Astrocyte (in vitro differentiated cells and primary cell): ENCODE measurements around the gene CGB3. TPM values are rescaled to one million over a fixed set of nuclear protein-coding genes. Genes with fewer than 3 reads are reported as not detected.

Experiments used
- DNase-seq: peaks from one replicate; pipeline ENCODE4 v3.0.0-alpha.2; 2010; ENCODE audit warnings: low read depth
- FAIRE-seq: peaks from 2 replicates; lab custom pipeline; 2011; peaks lifted over from hg19 to GRCh38; lab: Jason Lieb, UNC
- H2AFZ ChIP-seq: 2 replicates; pipeline ENCODE4 v1.6.0; 2012; ENCODE audit warnings: low read depth, low read length, inconsistent platforms
- H3K27ac ChIP-seq: 2 replicates; pipeline ENCODE4 v1.5.1; 2011; ENCODE audit warnings: low read depth, low read length, inconsistent platforms
- H3K27me3 ChIP-seq: 2 replicates; pipeline ENCODE4 v1.6.0; 2011; ENCODE audit warnings: low read length, inconsistent platforms; ENCODE audit not compliant: insufficient read depth
- H3K36me3 ChIP-seq: 2 replicates; pipeline ENCODE4 v1.5.1; 2011; ENCODE audit warnings: low read length, inconsistent platforms; ENCODE audit not compliant: insufficient read depth
- H3K4me1 ChIP-seq: 2 replicates; pipeline ENCODE4 v1.5.1; 2011; ENCODE audit warnings: low read length, inconsistent platforms; ENCODE audit not compliant: insufficient read depth
- H3K4me2 ChIP-seq: 2 replicates; pipeline ENCODE4 v1.6.0; 2012; ENCODE audit warnings: low read length, inconsistent platforms
- H3K4me3 ChIP-seq: 2 replicates; pipeline ENCODE4 v1.5.1; 2011; ENCODE audit warnings: low read depth, mild to moderate bottlenecking, low read length, inconsistent platforms; ENCODE audit not compliant: insufficient read depth
- H3K79me2 ChIP-seq: 2 replicates; pipeline ENCODE4 v1.6.0; 2012; ENCODE audit warnings: mild to moderate bottlenecking, low read length, inconsistent platforms; ENCODE audit not compliant: insufficient read depth
- H3K9ac ChIP-seq: 2 replicates; pipeline ENCODE4 v1.6.0; 2012; ENCODE audit warnings: mild to moderate bottlenecking, low read length, inconsistent platforms
- H3K9me3 ChIP-seq: 2 replicates; pipeline ENCODE4 v1.5.1; 2012; ENCODE audit warnings: low read depth, mild to moderate bottlenecking, low read length, inconsistent platforms; ENCODE audit not compliant: insufficient read depth
- H4K20me1 ChIP-seq: 2 replicates; pipeline ENCODE4 v1.6.0; 2012; ENCODE audit warnings: low read length, inconsistent platforms; ENCODE audit not compliant: insufficient read depth
- H3K27ac Mint-ChIP-seq: one replicate; pipeline ENCODE4 v1.8.0; 2021; ENCODE audit warnings: mild to moderate bottlenecking, mixed read lengths; ENCODE audit not compliant: unreplicated experiment
- H3K27me3 Mint-ChIP-seq: one replicate; pipeline ENCODE4 v1.8.0; 2021; ENCODE audit warnings: low read depth, mixed read lengths; ENCODE audit not compliant: unreplicated experiment
- H3K36me3 Mint-ChIP-seq: one replicate; pipeline ENCODE4 v1.8.0; 2021; ENCODE audit warnings: low read depth, mixed read lengths; ENCODE audit not compliant: unreplicated experiment
- H3K4me1 Mint-ChIP-seq: one replicate; pipeline ENCODE4 v1.8.0; 2021; ENCODE audit warnings: low read depth, mixed read lengths; ENCODE audit not compliant: unreplicated experiment
- H3K4me3 Mint-ChIP-seq: one replicate; pipeline ENCODE4 v1.8.0; 2021; ENCODE audit warnings: mild to moderate bottlenecking, moderate library complexity, mixed read lengths; ENCODE audit not compliant: unreplicated experiment
- H3K9me3 Mint-ChIP-seq: one replicate; pipeline ENCODE4 v1.8.0; 2021; ENCODE audit warnings: mild to moderate bottlenecking, mixed read lengths; ENCODE audit not compliant: unreplicated experiment
- CTCF ChIP-seq: IDR thresholded peaks from 2 replicates; pipeline ENCODE4 v1.5.1; 2011; ENCODE audit warnings: low read depth, mild to moderate bottlenecking, inconsistent platforms, low read length, moderate library complexity; ENCODE audit not compliant: insufficient read depth
- EZH2 ChIP-seq: IDR thresholded peaks from 2 replicates; pipeline ENCODE4 v1.6.1; 2012; ENCODE audit warnings: mild to moderate bottlenecking, low read length, inconsistent platforms; ENCODE audit not compliant: insufficient read depth
- total RNA-seq: library from RNA; stranded (reverse); gene quantifications from 2 replicates; pipeline ENCODE4 v1.2.1, GENCODE V29; 2021

The CGB3 gene
- total RNA-seq, 1 donor from 2014 or later = 3.6 TPM

- Histone ChIP-seq H2AFZ (no peak overlapping the region), H3K9me3 (no peaks in the 10 kb centered on the region), H3K36me3 (peaks cover 14% of the 10 kb centered on the region), H4K20me1 (peaks cover 27% of the 10 kb centered on the region), H3K79me2 (peaks cover 23% of the 10 kb centered on the region), H3K4me1 (peaks cover 13% of the 10 kb centered on the region), H3K4me2 (no peak overlapping the region), H3K9ac (no peak overlapping the region), H3K4me3 (no peak overlapping the region), H3K27me3 (no peaks in the 10 kb centered on the region), H3K27ac (no peak overlapping the region)
- H3K4me1 Mint-ChIP-seq = peaks cover 14% of the 10 kb centered on the region
- no peak overlapping the region for H3K27ac Mint-ChIP-seq
- no peak for TF ChIP-seq CTCF
- no peak for TF ChIP-seq EZH2
- peaks cover 18% of the 10 kb centered on the region for H3K36me3 Mint-ChIP-seq
- peaks cover 2% of the 10 kb centered on the region for H3K9me3 Mint-ChIP-seq
- H3K27me3 Mint-ChIP-seq = no peaks in the 10 kb centered on the region
- FAIRE-seq (no peak), DNase-seq (no peak)
- peak overlapping the region; percentile 70 for H3K4me3 Mint-ChIP-seq
Measured at GRCh38 chr19:48987323-48987722, 36.8 kb downstream of the CGB3 start.

GRCh38 chr19:48986211-48986610 is 37.9 kb downstream of the CGB3 start:
- Histone ChIP-seq H3K27me3 (no peaks in the 10 kb centered on the region), H3K4me1 (peaks cover 4% of the 10 kb centered on the region), H3K4me3 (no peak overlapping the region), H3K79me2 (peaks cover 12% of the 10 kb centered on the region), H2AFZ (no peak overlapping the region), H3K9me3 (no peaks in the 10 kb centered on the region), H3K4me2 (no peak overlapping the region), H3K9ac (no peak overlapping the region), H4K20me1 (peaks cover 20% of the 10 kb centered on the region), H3K36me3 (peaks cover 16% of the 10 kb centered on the region), H3K27ac (no peak overlapping the region)
- H3K36me3 Mint-ChIP-seq = peaks cover 25% of the 10 kb centered on the region
- TF ChIP-seq CTCF (no peak), EZH2 (no peak)
- no peak for FAIRE-seq
- no peak overlapping the region for H3K27ac Mint-ChIP-seq
- H3K4me1 Mint-ChIP-seq = peaks cover 11% of the 10 kb centered on the region
- H3K4me3 Mint-ChIP-seq = no peak overlapping the region
- no peaks in the 10 kb centered on the region for H3K27me3 Mint-ChIP-seq
- H3K9me3 Mint-ChIP-seq = peaks cover 2% of the 10 kb centered on the region
- DNase-seq = no peak

GRCh38 chr19:48985711-48986110 is 38.4 kb downstream of the CGB3 start:
- TF ChIP-seq CTCF (no peak), EZH2 (no peak)
- Histone ChIP-seq H3K79me2 (peaks cover 7% of the 10 kb centered on the region), H3K4me1 (peaks cover 3% of the 10 kb centered on the region), H3K9ac (no peak overlapping the region), H2AFZ (no peak overlapping the region), H4K20me1 (peaks cover 15% of the 10 kb centered on the region), H3K27me3 (no peaks in the 10 kb centered on the region), H3K4me2 (no peak overlapping the region), H3K27ac (no peak overlapping the region), H3K36me3 (peaks cover 16% of the 10 kb centered on the region), H3K4me3 (no peak overlapping the region), H3K9me3 (no peaks in the 10 kb centered on the region)
- Mint-ChIP-seq H3K4me1 (peaks cover 6% of the 10 kb centered on the region), H3K9me3 (peaks cover 2% of the 10 kb centered on the region), H3K27ac (no peak overlapping the region), H3K4me3 (no peak overlapping the region), H3K36me3 (peaks cover 27% of the 10 kb centered on the region), H3K27me3 (no peaks in the 10 kb centered on the region)
- FAIRE-seq (no peak), DNase-seq (no peak)
